ENCODE data around the gene CD177.
"Not testable (repeated sequence)": the region's sequence is repeated elsewhere in the genome, so short reads cannot be mapped to it uniquely, and the experiment has no call there.

The CD177 gene

DNA sequence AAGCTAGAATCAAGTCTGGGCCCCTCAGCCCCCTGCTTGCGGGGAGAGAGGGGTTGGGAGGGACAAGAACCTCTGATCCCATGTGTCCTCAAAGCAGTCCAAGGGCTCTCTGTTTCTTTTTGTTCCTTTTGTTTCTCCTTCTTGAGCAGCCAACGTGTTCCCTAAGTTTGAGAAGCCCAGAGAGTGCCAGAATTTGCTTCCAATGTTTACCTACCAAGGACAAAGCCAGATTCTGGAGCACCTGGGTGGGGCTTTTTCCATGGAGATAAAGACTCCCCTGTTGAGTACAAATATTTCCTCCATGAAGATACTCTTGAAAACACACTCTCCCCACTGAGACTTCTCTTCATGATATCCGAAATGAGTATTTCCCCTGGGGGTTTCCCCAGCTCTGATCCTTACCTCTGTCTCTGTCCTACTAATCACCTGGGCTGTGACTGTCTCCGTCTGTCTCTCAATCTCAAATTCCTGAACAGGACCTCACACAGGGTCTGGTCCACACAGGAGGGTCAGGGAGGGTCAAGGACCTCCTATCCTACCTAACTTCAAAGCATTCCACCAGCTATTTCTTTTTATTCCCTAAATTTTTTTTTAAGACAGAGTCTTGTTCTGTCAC, 27.4 kb downstream of the CD177 start:
- DNase-seq: no peak

DNA sequence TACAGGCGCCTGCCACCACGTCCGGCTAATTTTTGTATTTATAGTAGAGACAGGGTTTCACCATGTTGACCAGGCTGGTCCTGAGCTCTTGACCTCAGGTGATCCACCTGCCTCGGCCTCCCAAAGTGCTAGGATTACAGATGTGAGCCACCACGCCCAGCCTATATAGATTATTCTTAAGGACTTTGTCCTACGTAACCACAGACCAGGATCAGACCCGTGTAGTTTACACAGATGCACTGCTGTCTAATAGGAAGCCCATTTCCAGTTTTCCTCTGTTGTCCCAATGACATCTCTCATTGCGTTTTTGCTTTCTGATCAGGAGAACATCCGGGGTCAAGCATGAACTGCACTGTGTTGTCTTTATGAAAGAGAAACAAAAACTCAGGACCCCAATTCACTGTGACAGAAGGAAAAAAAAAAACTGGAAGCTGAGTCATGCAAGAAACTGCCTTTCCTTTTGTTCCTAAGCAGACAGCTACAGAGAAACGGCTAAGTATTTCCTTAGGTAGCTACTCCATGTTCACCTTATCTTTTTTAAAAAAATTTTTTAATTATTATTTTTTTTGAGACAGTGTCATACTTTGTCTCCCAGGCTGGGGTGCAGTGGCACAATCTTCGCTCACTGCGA, 29.2 kb downstream of the CD177 start:
- not testable (repeated sequence) for DNase-seq

- not testable (repeated sequence) for DNase-seq
These were observed 29.8 kb downstream of the CD177 start for GRCh38 chr19:43383254-43383653.

DNA sequence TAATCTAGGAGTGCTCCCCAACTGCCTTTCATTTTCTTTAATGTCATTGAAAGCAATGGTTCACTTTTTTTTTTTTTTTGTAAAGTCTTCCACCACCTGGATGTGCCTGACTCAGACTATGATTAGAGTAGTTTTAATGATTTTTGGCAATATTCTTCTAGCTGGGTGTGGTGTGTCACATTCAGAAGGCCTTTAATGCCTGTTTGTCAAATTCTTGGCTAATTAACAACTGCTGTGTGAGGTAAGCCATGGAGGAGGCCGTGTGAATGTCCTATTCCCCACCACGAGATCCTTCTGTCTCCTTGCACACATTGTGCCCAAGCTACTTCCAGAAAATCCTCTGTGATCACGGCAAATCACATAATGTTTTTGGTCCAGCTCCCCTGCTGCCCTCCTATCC, 30.3 kb downstream of the CD177 start:
- DNase-seq: not testable (repeated sequence)

DNA sequence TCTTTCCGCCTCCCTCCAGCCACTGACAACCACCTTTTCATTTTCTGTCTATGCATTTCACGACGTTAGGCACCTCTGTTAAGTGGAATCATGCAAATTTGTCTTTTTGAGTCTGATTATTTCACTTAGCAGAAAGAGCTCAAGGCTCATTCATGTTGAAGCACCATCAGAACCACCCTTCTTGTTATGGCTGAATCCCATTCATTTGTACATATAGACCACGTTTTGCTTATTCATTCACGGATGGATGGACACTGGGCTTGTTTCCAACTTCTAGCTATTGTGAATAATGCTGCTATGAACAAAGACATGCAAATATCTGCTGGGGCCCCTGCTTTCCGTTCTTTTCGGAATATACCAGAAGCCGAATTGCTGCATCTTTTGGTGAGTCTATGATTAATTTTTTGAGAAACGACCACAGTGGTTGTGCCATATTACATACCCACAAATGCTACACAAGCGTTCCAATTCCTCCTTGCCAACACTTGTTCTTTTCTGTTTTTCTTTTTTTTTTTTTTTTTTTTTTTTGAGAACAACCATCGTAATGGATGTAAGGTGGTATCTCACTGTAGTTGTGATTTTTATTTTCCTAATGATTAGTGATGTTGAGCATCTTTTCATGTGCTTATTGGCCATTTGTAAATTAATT, 37.5 kb downstream of the CD177 start:
- DNase-seq: not testable (repeated sequence)

DNA sequence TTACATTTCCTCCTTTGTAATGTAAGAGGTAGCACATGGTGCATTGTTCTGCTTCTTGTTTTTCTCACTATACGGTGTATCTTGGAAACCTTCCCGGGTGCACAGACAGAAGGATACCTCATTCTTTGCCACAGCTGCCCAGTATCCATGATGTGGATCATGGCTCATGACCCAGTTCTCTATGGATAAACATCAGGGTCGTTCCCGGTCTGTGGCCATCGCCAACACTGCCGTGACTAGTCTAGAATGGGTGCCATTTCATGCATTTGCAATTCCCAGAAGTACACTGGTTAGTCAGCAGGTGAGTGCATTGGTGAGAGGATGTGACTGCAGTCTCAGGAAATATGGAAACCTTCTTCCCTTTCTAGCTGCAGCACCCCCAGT, 38.1 kb downstream of the CD177 start:
- DNase-seq: not testable (repeated sequence)

DNA sequence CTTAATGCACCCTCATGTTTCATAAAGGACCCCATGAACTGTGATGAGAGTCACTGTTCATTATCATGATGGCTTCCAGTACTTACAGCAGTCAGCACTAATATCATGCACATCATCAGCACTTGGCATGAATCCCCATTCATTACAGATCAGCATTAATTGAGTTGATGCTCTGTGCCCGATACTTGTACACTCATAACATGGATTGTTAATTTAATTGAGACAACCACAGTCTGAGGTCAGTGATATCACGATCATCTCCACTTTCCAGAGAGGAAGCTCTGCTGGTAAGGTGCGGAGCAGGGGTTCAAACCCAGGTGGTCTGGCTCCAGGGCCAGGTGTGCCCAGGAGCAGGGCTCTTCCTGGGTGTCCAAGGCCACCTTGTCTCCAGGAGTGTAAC, 40.0 kb downstream of the CD177 start:
- DNase-seq: not testable (repeated sequence)

- no peak for DNase-seq
These were observed 42.1 kb downstream of the CD177 start for GRCh38 chr19:43395561-43395960.

DNA sequence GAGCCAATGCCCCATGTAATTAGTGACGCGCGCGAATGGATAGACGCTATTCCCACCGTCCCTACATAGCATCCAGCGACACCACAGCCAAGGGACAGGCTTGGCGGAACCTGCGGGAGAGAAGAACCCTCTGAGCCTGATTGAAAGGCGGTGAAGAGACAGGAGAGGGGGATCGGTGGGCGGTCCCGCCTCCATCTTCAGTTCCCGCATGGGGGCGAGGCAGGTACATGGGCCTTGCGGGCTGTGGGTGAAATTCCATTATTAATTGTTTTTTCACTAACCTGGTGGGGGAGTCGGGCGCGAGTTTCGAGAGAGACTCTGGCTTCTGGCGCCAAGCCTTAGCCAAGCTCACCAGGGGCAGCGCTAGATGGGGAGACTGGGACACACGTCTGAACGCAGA, 52.8 kb downstream of the CD177 start:
- DNase-seq: no peak

DNA sequence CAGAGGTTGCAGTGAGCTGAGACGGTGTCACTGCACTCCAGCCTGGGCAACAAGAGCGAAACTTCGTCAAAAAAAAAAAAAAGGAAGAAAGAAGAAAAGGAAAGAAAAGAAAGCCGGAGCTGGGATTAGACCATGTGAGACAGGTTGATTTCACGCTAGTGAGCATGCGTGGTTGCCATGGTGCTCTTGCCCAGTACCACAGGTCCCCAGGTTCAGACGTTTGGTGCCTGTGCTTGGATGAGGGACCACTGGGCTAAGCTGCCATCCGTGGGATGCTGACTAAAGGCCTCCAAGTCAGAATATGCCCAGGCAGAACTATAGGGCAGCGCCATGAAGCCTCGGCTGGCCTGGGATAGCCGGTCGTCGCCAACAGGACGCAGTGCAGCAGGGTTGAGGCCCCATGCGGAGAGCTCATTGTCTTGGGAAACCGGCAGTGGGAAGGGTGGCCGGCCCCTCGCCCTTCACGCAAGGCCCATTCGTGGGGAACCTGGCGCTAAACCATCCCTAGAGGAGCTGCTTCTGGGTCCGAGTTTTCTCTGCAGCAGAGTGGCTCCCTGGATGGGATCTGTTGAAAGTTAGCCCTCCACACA, 54.0 kb downstream of the CD177 start:
- no peak for DNase-seq

GRCh38 chr19:43408043-43408442, 54.6 kb downstream of the CD177 start:
- DNase-seq: no peak

GRCh38 chr19:43409415-43409814, 55.9 kb downstream of the CD177 start:
- no peak for DNase-seq

GRCh38 chr19:43412441-43412840, 59.0 kb downstream of the CD177 start:
- DNase-seq: no peak
